H1 (cell line): ENCODE results near the gene CENPV. TPM values are rescaled to one million over a fixed set of nuclear protein-coding genes. Genes with fewer than 3 reads are reported as not detected.

ENCODE experiments used
- CTCF ChIA-PET: fragments of 300-600 bp; sonication (Branson Sonifier 250); formaldehyde crosslinking; loops from one replicate; lab custom pipeline; 2021; ENCODE audit not compliant: partially characterized antibody; lab: Charles Lee
- POLR2A ChIA-PET: fragments of 300-600 bp; sonication (Branson Sonifier 250); formaldehyde crosslinking; loops from one replicate; lab custom pipeline; 2021; ENCODE audit warnings: inconsistent platforms; ENCODE audit not compliant: partially characterized antibody; lab: Charles Lee
- DNase-seq, 2 experiments: peaks; one replicate each; pipeline versions ENCODE4 v3.0.0 to v3.0.0-alpha.2; 2010 to 2022; ENCODE audit warnings: low spot score in 2 of 2, low read depth in 1 of 2, mixed read lengths in 1 of 2
- FAIRE-seq: peaks from 2 replicates; lab custom pipeline; 2011; peaks lifted over from hg19 to GRCh38; lab: Jason Lieb, UNC
- H2AFZ ChIP-seq: 2 replicates; pipeline ENCODE4 v1.8.1; 2012; ENCODE audit warnings: low read length, inconsistent platforms
- H2AK5ac ChIP-seq: 2 replicates; pipeline ENCODE4 v1.6.1; 2013; ENCODE audit warnings: low read depth, low read length
- H2BK120ac ChIP-seq: replicated peaks from 2 replicates; pipeline ENCODE3; 2013; ENCODE audit warnings: low read depth, low read length, inconsistent platforms
- H2BK12ac ChIP-seq: 2 replicates; pipeline ENCODE4 v1.6.1; 2013; ENCODE audit warnings: low read depth, low read length
- H2BK15ac ChIP-seq: 2 replicates; pipeline ENCODE4 v1.6.1; 2013; ENCODE audit warnings: low read length
- H2BK20ac ChIP-seq: 2 replicates; pipeline ENCODE4 v1.6.1; 2013; ENCODE audit warnings: low read length
- H2BK5ac ChIP-seq: 2 replicates; pipeline ENCODE4 v1.6.1; 2013; ENCODE audit warnings: low read depth, low read length
- H3K14ac ChIP-seq: 2 replicates; pipeline ENCODE4 v1.6.1; 2013; ENCODE audit warnings: inconsistent platforms; ENCODE audit not compliant: insufficient read length
- H3K18ac ChIP-seq: 2 replicates; pipeline ENCODE4 v1.6.1; 2013; ENCODE audit warnings: low read length; ENCODE audit errors: extremely low read depth
- H3K23ac ChIP-seq: 2 replicates; pipeline ENCODE4 v1.6.1; 2013; ENCODE audit warnings: inconsistent platforms; ENCODE audit not compliant: insufficient read length
- H3K23me2 ChIP-seq: 2 replicates; pipeline ENCODE4 v1.6.1; 2013; ENCODE audit warnings: low read depth, low read length
- H3K27ac ChIP-seq: 2 replicates; pipeline ENCODE4 v1.6.1; 2011; ENCODE audit warnings: low read depth, low read length, inconsistent platforms
- H3K27me3 ChIP-seq, 4 experiments: replicated peaks in 1 of 4; 1 replicate in 1 of 4; 2 replicates in 3 of 4; pipeline versions ENCODE4 v1.6.1 to v1.8.1; 2011 to 2013; ENCODE audit warnings: low read length in 3 of 4, mild to moderate bottlenecking in 3 of 4, inconsistent platforms in 2 of 4, mixed read lengths in 2 of 4, moderate library complexity in 1 of 4; ENCODE audit not compliant: control insufficient read depth in 3 of 4, insufficient read depth in 3 of 4; ENCODE audit errors: extremely low read depth in 1 of 4
- H3K36me3 ChIP-seq, 4 experiments: 2 replicates each; pipeline versions ENCODE4 v1.6.1 to v1.8.1; 2011 to 2013; ENCODE audit warnings: mild to moderate bottlenecking in 4 of 4, low read length in 3 of 4, moderate library complexity in 2 of 4, control low read depth in 1 of 4, inconsistent platforms in 1 of 4; ENCODE audit not compliant: insufficient read depth in 4 of 4, control insufficient read depth in 2 of 4
- H3K4ac ChIP-seq: replicated peaks from 2 replicates; pipeline ENCODE3; 2013; ENCODE audit warnings: low read length, low read depth, mixed read lengths, inconsistent platforms; ENCODE audit not compliant: insufficient read length
- H3K4me1 ChIP-seq, 4 experiments: replicated peaks in 1 of 4; 1 replicate in 1 of 4; 2 replicates in 3 of 4; pipeline versions ENCODE4 v1.6.1 to v1.8.1; 2011 to 2013; ENCODE audit warnings: low read length in 3 of 4, inconsistent platforms in 2 of 4, mixed read lengths in 1 of 4; ENCODE audit not compliant: insufficient read depth in 4 of 4, control insufficient read depth in 3 of 4
- H3K4me2 ChIP-seq, 2 experiments: 2 replicates each; pipeline versions ENCODE4 v1.6.1 to v1.8.1; 2011 to 2013; ENCODE audit warnings: low read depth in 2 of 2, low read length in 2 of 2, control low read depth in 1 of 2, inconsistent platforms in 1 of 2, mild to moderate bottlenecking in 1 of 2; ENCODE audit not compliant: insufficient read depth in 1 of 2
- H3K4me3 ChIP-seq, 4 experiments: fragments of 200-600, 300-600 bp in 1 of 4; sonication (generic), shearing (Covaris generic), sonication (Bioruptor Twin) in 1 of 4; 2 replicates each; pipeline versions ENCODE4 v1.5.1 to v1.8.1; 2011 to 2016; ENCODE audit warnings: low read length in 4 of 4, low read depth in 3 of 4, control low read depth in 2 of 4, inconsistent platforms in 2 of 4, mild to moderate bottlenecking in 2 of 4, mixed read lengths in 1 of 4, moderate library complexity in 1 of 4; ENCODE audit not compliant: insufficient read depth in 2 of 4; ENCODE audit errors: extremely low read depth in 1 of 4
- H3K56ac ChIP-seq: replicated peaks from 2 replicates; pipeline ENCODE3; 2013; ENCODE audit warnings: low read depth, mild to moderate bottlenecking, mixed read lengths, low read length, inconsistent platforms; ENCODE audit not compliant: insufficient read length
- H3K79me1 ChIP-seq: 2 replicates; pipeline ENCODE4 v1.6.1; 2013; ENCODE audit warnings: low read depth, low read length, control low read depth
- H3K79me2 ChIP-seq, 2 experiments: 2 replicates each; pipeline versions ENCODE4 v1.6.1 to v1.8.1; 2012 to 2013; ENCODE audit warnings: low read length in 2 of 2, mild to moderate bottlenecking in 2 of 2, inconsistent platforms in 1 of 2; ENCODE audit not compliant: insufficient read depth in 2 of 2, control insufficient read depth in 1 of 2
- H3K9ac ChIP-seq, 4 experiments: replicated peaks in 1 of 4; 1 replicate in 1 of 4; 2 replicates in 3 of 4; pipeline versions ENCODE4 v1.6.1 to v1.8.1; 2011 to 2013; ENCODE audit warnings: low read depth in 3 of 4, low read length in 3 of 4, control low read depth in 2 of 4, mild to moderate bottlenecking in 2 of 4, moderate library complexity in 2 of 4, inconsistent platforms in 1 of 4; ENCODE audit errors: extremely low read depth in 1 of 4
- H3K9me3 ChIP-seq, 2 experiments: 2 replicates each; pipeline versions ENCODE4 v1.6.1 to v1.8.1; 2012 to 2013; ENCODE audit warnings: mild to moderate bottlenecking in 2 of 2, moderate library complexity in 2 of 2, control low read depth in 1 of 2, inconsistent platforms in 1 of 2, low read depth in 1 of 2, low read length in 1 of 2, mixed read lengths in 1 of 2; ENCODE audit not compliant: insufficient read depth in 2 of 2
- H4K20me1 ChIP-seq, 2 experiments: replicated peaks in 1 of 2; 2 replicates each; pipeline versions ENCODE3 to v1.8.1; 2011 to 2013; ENCODE audit warnings: inconsistent platforms in 2 of 2, low read length in 2 of 2, mild to moderate bottlenecking in 1 of 2; ENCODE audit not compliant: insufficient read depth in 2 of 2, control insufficient read depth in 1 of 2
- H4K5ac ChIP-seq: 2 replicates; pipeline ENCODE4 v1.6.1; 2013; ENCODE audit warnings: low read length, low read depth, mixed read lengths, inconsistent platforms; ENCODE audit not compliant: insufficient read length
- H4K8ac ChIP-seq: 2 replicates; pipeline ENCODE4 v1.8.0; 2013; ENCODE audit warnings: mild to moderate bottlenecking, moderate library complexity, low read length, inconsistent platforms; ENCODE audit not compliant: insufficient read depth; ENCODE audit errors: extremely low read depth
- H4K91ac ChIP-seq: replicated peaks from 2 replicates; pipeline ENCODE3; 2013; ENCODE audit warnings: low read length, mixed read lengths, inconsistent platforms; ENCODE audit not compliant: insufficient read length
- CEBPB ChIP-seq: IDR thresholded peaks from 2 replicates; pipeline ENCODE4 v1.6.1; 2012; ENCODE audit warnings: low read depth, low read length
- CHD1 ChIP-seq: IDR thresholded peaks from 2 replicates; pipeline ENCODE4 v1.6.1; 2012; ENCODE audit warnings: low read depth, low read length, improper control_type of control experiment
- CTBP2 ChIP-seq: IDR thresholded peaks from 2 replicates; pipeline ENCODE4 v1.7.0; 2011; ENCODE audit warnings: borderline replicate concordance, mild to moderate bottlenecking, moderate library complexity, mixed read lengths, low read length; ENCODE audit not compliant: insufficient read depth, insufficient read length
- EZH2 ChIP-seq: fragments of 200-600 bp; sonication (generic); IDR thresholded peaks from 2 replicates; pipeline ENCODE4 v1.7.1; 2012; ENCODE audit warnings: low read depth, mild to moderate bottlenecking, moderate library complexity, low read length, inconsistent platforms; ENCODE audit not compliant: severe bottlenecking
- HDAC6 ChIP-seq: IDR thresholded peaks from one replicate; pipeline ENCODE4 v1.7.1; 2012; ENCODE audit warnings: low read depth, mild to moderate bottlenecking, inconsistent platforms, low read length, moderate library complexity
- KDM1A ChIP-seq: fragments of 200-600, 300-600 bp; sonication (generic); IDR thresholded peaks from 2 replicates; pipeline ENCODE4 v1.7.1; 2016; ENCODE audit warnings: mild to moderate bottlenecking, low read length, borderline replicate concordance
- KDM4A ChIP-seq: IDR thresholded peaks from one replicate; pipeline ENCODE4 v1.7.1; 2012; ENCODE audit warnings: low read depth, mild to moderate bottlenecking, moderate library complexity, low read length, inconsistent platforms; ENCODE audit not compliant: severe bottlenecking
- RAD21 ChIP-seq, 2 experiments: IDR thresholded peaks in 1 of 2; conservative IDR thresholded peaks in 1 of 2; 2 replicates each; pipeline ENCODE4 v1.6.1; 2011; ENCODE audit warnings: low read depth in 2 of 2, low read length in 2 of 2, improper control_type of control experiment in 1 of 2, inconsistent platforms in 1 of 2, mild to moderate bottlenecking in 1 of 2, moderate library complexity in 1 of 2
- RXRA ChIP-seq: IDR thresholded peaks from 2 replicates; pipeline ENCODE4 v1.6.1; 2011; ENCODE audit warnings: low read depth, mild to moderate bottlenecking, low read length, moderate library complexity; ENCODE audit not compliant: insufficient read depth
- SIX5 ChIP-seq: IDR thresholded peaks from 2 replicates; pipeline ENCODE4 v1.6.1; 2011; ENCODE audit warnings: mild to moderate bottlenecking, low read depth, low read length
- SUZ12 ChIP-seq: fragments of 200-600 bp; sonication (generic); IDR thresholded peaks from 2 replicates; pipeline ENCODE4 v1.6.1; 2012; ENCODE audit warnings: mild to moderate bottlenecking, inconsistent platforms, low read length, moderate library complexity, mixed read lengths
- TEAD4 ChIP-seq: IDR thresholded peaks from 2 replicates; pipeline ENCODE4 v1.6.1; 2012; ENCODE audit warnings: low read depth, low read length, inconsistent platforms, mixed read lengths
- WGBS, 2 experiments: shearing (Covaris generic) in 1 of 2; methylation state at CpG; one replicate each; pipeline versions ENCODE4 v1.1.6 to v1.1.7; 2013 to 2015; ENCODE audit warnings: low lambda C conversion rate in 2 of 2, mixed read lengths in 2 of 2, inconsistent platforms in 1 of 2, low coverage in 1 of 2, missing lambda C conversion rate in 1 of 2; ENCODE audit not compliant: insufficient replicate concordance in 2 of 2, insufficient coverage in 1 of 2, insufficient read length in 1 of 2; ENCODE audit errors: extremely low coverage in 1 of 2, missing lambda C conversion rate in 1 of 2; 5-methylcytosine and 5-hydroxymethylcytosine counted together
- polyA plus RNA-seq, 7 experiments: library from polyadenylated mRNA; depleted of rRNA in 3 of 7; stranded (reverse) in 5 of 7; unstranded in 2 of 7; fragments of >200 nt in 5 of 7; fragments of 200-250 nt in 2 of 7; gene quantifications; 1 replicate in 5 of 7; 2 replicates in 1 of 7; 4 replicates in 1 of 7; pipeline versions ENCODE4 v1.2.1 to v1.2.3, GENCODE V29; 2011 to 2013; ENCODE audit warnings: missing spikeins in 2 of 7, mixed read lengths in 2 of 7
- total RNA-seq: library from RNA; stranded (reverse); fragmentation: NEBNext Ultra II Directional; extraction: Animal tissue kit (Norgen Biotek cat#: 25700); gene quantifications from 2 replicates; pipeline ENCODE4 v1.2.1, GENCODE V29; 2021
- TF ChIP-seq, protein P1 (sequence below): IDR thresholded peaks from 2 replicates; pipeline ENCODE4 v1.6.1; 2012; ENCODE audit warnings: inconsistent platforms

CENPV gene
- total and polyA plus RNA-seq, 2 of the 8 experiments (the other 6 are each of a cell fraction or from before 2014, with no cell fraction given): 249 to 260 TPM

- FAIRE-seq: no peak
- H3K9me3 ChIP-seq: no peaks in the 10 kb centered on the region
- TF ChIP-seq CEBPB: no peak
- no peak for TF ChIP-seq EZH2
- TF ChIP-seq TEAD4: no peak
- TF ChIP-seq, protein P1, sequence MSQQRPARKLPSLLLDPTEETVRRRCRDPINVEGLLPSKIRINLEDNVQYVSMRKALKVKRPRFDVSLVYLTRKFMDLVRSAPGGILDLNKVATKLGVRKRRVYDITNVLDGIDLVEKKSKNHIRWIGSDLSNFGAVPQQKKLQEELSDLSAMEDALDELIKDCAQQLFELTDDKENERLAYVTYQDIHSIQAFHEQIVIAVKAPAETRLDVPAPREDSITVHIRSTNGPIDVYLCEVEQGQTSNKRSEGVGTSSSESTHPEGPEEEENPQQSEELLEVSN: no peak
- no peak for TF ChIP-seq KDM1A
- no peak for TF ChIP-seq RXRA
- TF ChIP-seq RAD21 (IDR thresholded peaks at IDR 0.05 in 1 of 2, conservative IDR thresholded peaks at IDR 0.05 in 1 of 2; ENCODE audit: low read depth in 2 of 2, low read length in 2 of 2): no peak
- TF ChIP-seq CTBP2: no peak
- no peak for TF ChIP-seq HDAC6
- TF ChIP-seq SUZ12: no peak
- no peak for TF ChIP-seq SIX5
- no peak for TF ChIP-seq CHD1
- no peak for TF ChIP-seq KDM4A
These were observed 33.3 kb downstream of the CENPV start for GRCh38 chr17:16319969-16320368.

More at GRCh38 chr17:16319969-16320368, 33.3 kb downstream of the CENPV start:
- Histone ChIP-seq H4K20me1 (peaks cover 0 to 2% of the 10 kb centered on the region in 2 experiments), H2BK5ac (no peak overlapping the region), H2AK5ac (no peak overlapping the region), H4K5ac (no peak overlapping the region), H3K23ac (no peak overlapping the region), H3K4me3 (no peak overlapping the region), H3K4ac (no peak overlapping the region), H3K9ac (no peak overlapping the region), H2BK15ac (no peak overlapping the region), H3K14ac (no peak overlapping the region), H2BK12ac (no peak overlapping the region), H3K79me2 (no peaks in the 10 kb centered on the region), H3K56ac (no peak overlapping the region), H3K79me1 (no peaks in the 10 kb centered on the region), H2BK120ac (no peak overlapping the region), H3K4me2 (0 out of 4 replicates have a peak overlapping the region, but pooled peaks of 1 of the 2 experiments have one; percentile 20), H2AFZ (no peak overlapping the region), H4K91ac (no peak overlapping the region), H4K8ac (no peak overlapping the region), H2BK20ac (no peak overlapping the region), H3K36me3 (peaks cover 0 to 2% (median 0%) of the 10 kb centered on the region in 4 experiments; a peak in 1 of 8 replicates), H3K18ac (no peak overlapping the region; the same call in 1 of the 2 replicates), H3K23me2 (no peaks in the 10 kb centered on the region; the same call in 1 of the 2 replicates), H3K4me1 (peaks cover 0 to 2% (median 0%) of the 10 kb centered on the region in 4 experiments; a peak in 1 of 7 replicates), H3K27ac (no peak overlapping the region), H3K27me3 (no peaks in the 10 kb centered on the region)
- WGBS, 2 experiments: no CpG with 5 or more reads among the region's 3 CpGs
- DNase-seq: no peak
- POLR2A ChIA-PET: interaction anchor here (1.6 to 1.7 kb wide), 2 partner anchors 15 to 33 kb away, joined by 4 to 8 read pairs; partner anchors contain the start of gene CENPV
- CTCF ChIA-PET: interaction anchor here (0.6 to 9.2 kb wide), 3 partner anchors 16 to 202 kb away, joined by 4 to 44 read pairs (median 4); no protein-coding TSS in a partner anchor
